CD14-positive monocyte (primary cell): ENCODE data around the gene ARPC1B. TPM values are rescaled to one million over a fixed set of nuclear protein-coding genes. Genes with fewer than 3 reads are reported as not detected.
A peak's percentile ranks its signal among the peaks of the same experiment; 100 is the strongest.

ENCODE experiments used
- DNase-seq, 3 donors: peaks; one replicate each; pipeline ENCODE4 v3.0.0-alpha.2; 2011 to 2022
- H2AFZ ChIP-seq: 2 replicates; pipeline ENCODE4 v1.6.0; 2012; ENCODE audit warnings: mild to moderate bottlenecking, low read depth, low read length, inconsistent platforms; ENCODE audit not compliant: insufficient read depth, poor library complexity, severe bottlenecking
- H3K27ac ChIP-seq, 2 donors: 1 replicate in 1 of 2; 2 replicates in 1 of 2; pipeline ENCODE4 v1.5.1; 2012 to 2013; ENCODE audit warnings: low read length in 2 of 2, control low read depth in 1 of 2, inconsistent platforms in 1 of 2, low read depth in 1 of 2, mild to moderate bottlenecking in 1 of 2
- H3K27me3 ChIP-seq, 2 donors: one replicate each; pipeline versions ENCODE4 v1.6.0 to v1.6.1; 2011 to 2013; ENCODE audit warnings: low read length in 2 of 2; ENCODE audit not compliant: control insufficient read depth in 2 of 2, insufficient read depth in 2 of 2
- H3K36me3 ChIP-seq, 2 donors: replicated peaks in 1 of 2; 1 replicate in 1 of 2; 2 replicates in 1 of 2; pipeline versions ENCODE4 v1.5.1 to v1.6.1; 2012 to 2013; ENCODE audit warnings: low read length in 2 of 2, control low read depth in 1 of 2, inconsistent platforms in 1 of 2, mild to moderate bottlenecking in 1 of 2; ENCODE audit not compliant: insufficient read depth in 2 of 2, control insufficient read depth in 1 of 2
- H3K4me1 ChIP-seq, 2 donors: 1 replicate in 1 of 2; 2 replicates in 1 of 2; pipeline versions ENCODE4 v1.5.1 to v1.6.1; 2012 to 2013; ENCODE audit warnings: low read length in 2 of 2, control low read depth in 1 of 2, inconsistent platforms in 1 of 2, mild to moderate bottlenecking in 1 of 2, moderate library complexity in 1 of 2; ENCODE audit not compliant: insufficient read depth in 2 of 2, control insufficient read depth in 1 of 2
- H3K4me2 ChIP-seq: replicated peaks from 2 replicates; pipeline ENCODE3; 2012; ENCODE audit warnings: low read length, moderate library complexity, mild to moderate bottlenecking; ENCODE audit not compliant: poor library complexity, severe bottlenecking; ENCODE audit errors: extremely low read depth
- H3K4me3 ChIP-seq, 3 experiments: fragments of 200-600 bp in 1 of 3; sonication (generic) in 1 of 3; replicated peaks in 1 of 3; 1 replicate in 2 of 3; 2 replicates in 1 of 3; pipeline ENCODE4 v1.5.1; 2011 to 2013; ENCODE audit warnings: low read length in 3 of 3, mild to moderate bottlenecking in 3 of 3, control low read depth in 2 of 3, low read depth in 2 of 3, inconsistent platforms in 1 of 3, moderate library complexity in 1 of 3
- H3K79me2 ChIP-seq: 2 replicates; pipeline ENCODE4 v1.6.0; 2012; ENCODE audit warnings: mild to moderate bottlenecking, control low read depth, inconsistent platforms, low read length, moderate library complexity; ENCODE audit not compliant: insufficient read depth
- H3K9ac ChIP-seq: 2 replicates; pipeline ENCODE4 v1.6.0; 2017; ENCODE audit warnings: low read length, mild to moderate bottlenecking; ENCODE audit not compliant: insufficient read depth, poor library complexity, severe bottlenecking
- H3K9me3 ChIP-seq, 2 donors: replicated peaks in 1 of 2; 1 replicate in 1 of 2; 2 replicates in 1 of 2; pipeline versions ENCODE4 v1.5.1 to v1.6.1; 2012 to 2013; ENCODE audit warnings: low read length in 2 of 2, control low read depth in 1 of 2; ENCODE audit not compliant: control insufficient read depth in 1 of 2, insufficient read depth in 1 of 2
- H4K20me1 ChIP-seq: 2 replicates; pipeline ENCODE4 v1.6.0; 2012; ENCODE audit warnings: mild to moderate bottlenecking, low read length, control low read depth, moderate library complexity; ENCODE audit not compliant: insufficient read depth
- H3K27ac Mint-ChIP-seq, 7 donors: one replicate each; pipeline ENCODE4 v1.8.0; 2020; ENCODE audit warnings: mild to moderate bottlenecking in 7 of 7, mixed read lengths in 7 of 7, moderate library complexity in 6 of 7, inconsistent platforms in 2 of 7
- H3K27me3 Mint-ChIP-seq, 3 donors: one replicate each; pipeline ENCODE4 v1.8.0; 2021 to 2022; ENCODE audit warnings: low read depth in 3 of 3, mild to moderate bottlenecking in 3 of 3, mixed read lengths in 3 of 3, moderate library complexity in 3 of 3, inconsistent platforms in 1 of 3
- H3K36me3 Mint-ChIP-seq, 2 donors: one replicate each; pipeline ENCODE4 v1.8.0; 2020; ENCODE audit warnings: mixed read lengths in 2 of 2, inconsistent platforms in 1 of 2, mild to moderate bottlenecking in 1 of 2
- H3K4me1 Mint-ChIP-seq: one replicate; pipeline ENCODE4 v1.8.0; 2020; ENCODE audit warnings: mild to moderate bottlenecking, mixed read lengths
- H3K4me3 Mint-ChIP-seq, 2 donors: one replicate each; pipeline ENCODE4 v1.8.0; 2020; ENCODE audit warnings: mild to moderate bottlenecking in 2 of 2, mixed read lengths in 2 of 2, moderate library complexity in 1 of 2
- H3K9me3 Mint-ChIP-seq, 7 donors: one replicate each; pipeline ENCODE4 v1.8.0; 2020 to 2022; ENCODE audit warnings: mixed read lengths in 7 of 7, mild to moderate bottlenecking in 6 of 7, moderate library complexity in 6 of 7, inconsistent platforms in 2 of 7
- CTCF ChIP-seq: fragments of 200-600 bp; IDR thresholded peaks from one replicate; pipeline ENCODE4 v1.8.0; 2022; ENCODE audit warnings: antibody characterized with exemption, mild to moderate bottlenecking
- WGBS: methylation state at CpG from one replicate; pipeline ENCODE4 v1.1.5; 2013; ENCODE audit warnings: missing lambda C conversion rate; ENCODE audit not compliant: insufficient coverage; 5-methylcytosine and 5-hydroxymethylcytosine counted together
- intact Hi-C, 2 donors: fragments of 100-400 bp; cut with micrococcal nuclease; formaldehyde crosslinking; loops; one replicate each; pipeline versions ENCODE4 v1.15.0 to v1.15.1; 2023
- polyA plus RNA-seq, 3 donors: library from polyadenylated mRNA; depleted of rRNA in 1 of 3; unstranded in 2 of 3; stranded (reverse) in 1 of 3; fragments of 300-500 nt in 2 of 3; fragments of >200 nt in 1 of 3; fragmentation: Illumina TruSeq in 2 of 3; gene quantifications; 1 replicate in 2 of 3; 2 replicates in 1 of 3; pipeline ENCODE4 v1.2.3, GENCODE V29; 2012 to 2021

ARPC1B gene
- polyA plus RNA-seq, 3 donors, result 1,179 to 1,362 (median 1,282) TPM

- peaks cover 32 to 54% of the 10 kb centered on the region in 2 donors for H3K36me3 ChIP-seq
- H3K27ac ChIP-seq, result no peak overlapping the region
- peaks cover 0 to 2% (median 2%) of the 10 kb centered on the region in 3 donors for H3K27me3 Mint-ChIP-seq
- H3K4me3 ChIP-seq, result no peak overlapping the region
- no peak for DNase-seq
- TF ChIP-seq CTCF, result no peak
- H3K4me3 Mint-ChIP-seq, result no peak overlapping the region
- peaks cover 34 to 44% of the 10 kb centered on the region in 2 donors for H3K36me3 Mint-ChIP-seq
- no peaks in the 10 kb centered on the region for H3K9me3 Mint-ChIP-seq
- peak overlapping the region in 3 of 7 donors; percentile 17 to 48 (median 42) for H3K27ac Mint-ChIP-seq
- H3K4me1 Mint-ChIP-seq, result peaks cover 20% of the 10 kb centered on the region
- no peaks in the 10 kb centered on the region for H3K9me3 ChIP-seq
- no peak overlapping the region for H2AFZ ChIP-seq
- intact Hi-C loops, result loop anchor here in 1 of 2 donors (10.0 kb wide), 1 partner anchor 100 kb away; the partner anchor contains the start of genes ZKSCAN5 and ZNF394
- peaks cover 80% of the 10 kb centered on the region for H4K20me1 ChIP-seq
- 97% methylated on average over 18 of the region's 18 CpGs for WGBS
- no peak overlapping the region for H3K4me2 ChIP-seq
- H3K4me1 ChIP-seq, result peaks cover 17 to 22% of the 10 kb centered on the region in 2 donors
- peaks cover 60% of the 10 kb centered on the region for H3K79me2 ChIP-seq
- H3K27me3 ChIP-seq, result no peaks in the 10 kb centered on the region
- no peak overlapping the region for H3K9ac ChIP-seq
These were observed 29.9 kb downstream of the ARPC1B start for GRCh38 chr7:99404235-99404976.

GRCh38 chr7:99404977-99405320, 30.4 kb downstream of the ARPC1B start:
- peaks cover 23 to 27% of the 10 kb centered on the region in 2 donors for H3K4me1 ChIP-seq
- H3K4me3 Mint-ChIP-seq, result no peak overlapping the region
- intact Hi-C loops, result loop anchor here in 1 of 2 donors (10.0 kb wide), 1 partner anchor 100 kb away; the partner anchor contains the start of genes ZKSCAN5 and ZNF394
- peaks cover 66% of the 10 kb centered on the region for H3K79me2 ChIP-seq
- H3K27ac ChIP-seq, result no peak overlapping the region
- H3K9ac ChIP-seq, result no peak overlapping the region
- no peaks in the 10 kb centered on the region for H3K9me3 Mint-ChIP-seq
- no peaks in the 10 kb centered on the region for H3K27me3 ChIP-seq
- no peaks in the 10 kb centered on the region for H3K9me3 ChIP-seq
- H3K4me1 Mint-ChIP-seq, result peaks cover 24% of the 10 kb centered on the region
- no peak overlapping the region for H3K4me3 ChIP-seq
- H3K36me3 Mint-ChIP-seq, result peaks cover 32 to 44% of the 10 kb centered on the region in 2 donors
- no peak for DNase-seq
- H3K4me2 ChIP-seq, result no peak overlapping the region
- H2AFZ ChIP-seq, result no peak overlapping the region
- H3K27ac Mint-ChIP-seq, result peak overlapping the region in 1 of 7 donors; percentile 42
- H3K36me3 ChIP-seq, result peaks cover 29 to 48% of the 10 kb centered on the region in 2 donors
- H4K20me1 ChIP-seq, result peaks cover 78% of the 10 kb centered on the region
- peaks cover 0 to 2% (median 2%) of the 10 kb centered on the region in 3 donors for H3K27me3 Mint-ChIP-seq
- TF ChIP-seq CTCF, result no peak
- WGBS, result 93% methylated on average over 10 of the region's 10 CpGs
